ENCODE results near the gene LYG1. TPM values are rescaled to one million over a fixed set of nuclear protein-coding genes. Genes with fewer than 3 reads are reported as not detected.
A peak's percentile ranks its signal among the peaks of the same experiment; 100 is the strongest.

LYG1 gene
- total RNA-seq, 1 donor from 2014 or later = 3.3 TPM

GRCh38 chr2:99340669-99341236, 39.8 kb upstream of the LYG1 start:
- Mint-ChIP-seq H3K36me3 (ENCODE audit: insufficient read depth) (no peaks in the 10 kb centered on the region), H3K27ac (peak overlapping the region; percentile 29), H3K4me3 (ENCODE audit: low read depth) (no peak overlapping the region), H3K27me3 (no peaks in the 10 kb centered on the region), H3K4me1 (ENCODE audit: low read depth) (peaks cover 3% of the 10 kb centered on the region), H3K9me3 (ENCODE audit: low read depth) (no peaks in the 10 kb centered on the region)
- TF ChIP-seq CTCF (IDR thresholded peaks at IDR 0.05; ENCODE audit: unreplicated experiment) = no peak
- no peak for DNase-seq (ENCODE audit: low spot score, unreplicated experiment)

- no peak overlapping the region for H3K4me3 Mint-ChIP-seq (ENCODE audit: low read depth)
- no peak overlapping the region for H3K27ac Mint-ChIP-seq
- DNase-seq (ENCODE audit: low spot score, unreplicated experiment) = no peak
- no peaks in the 10 kb centered on the region for H3K9me3 Mint-ChIP-seq (ENCODE audit: low read depth)
- peaks cover 12% of the 10 kb centered on the region for H3K4me1 Mint-ChIP-seq (ENCODE audit: low read depth)
- no peaks in the 10 kb centered on the region for H3K27me3 Mint-ChIP-seq
- no peaks in the 10 kb centered on the region for H3K36me3 Mint-ChIP-seq (ENCODE audit: insufficient read depth)
- no peak for TF ChIP-seq CTCF (IDR thresholded peaks at IDR 0.05; ENCODE audit: unreplicated experiment)
These were observed 37.1 kb upstream of the LYG1 start for GRCh38 chr2:99338029-99338585.

DNA sequence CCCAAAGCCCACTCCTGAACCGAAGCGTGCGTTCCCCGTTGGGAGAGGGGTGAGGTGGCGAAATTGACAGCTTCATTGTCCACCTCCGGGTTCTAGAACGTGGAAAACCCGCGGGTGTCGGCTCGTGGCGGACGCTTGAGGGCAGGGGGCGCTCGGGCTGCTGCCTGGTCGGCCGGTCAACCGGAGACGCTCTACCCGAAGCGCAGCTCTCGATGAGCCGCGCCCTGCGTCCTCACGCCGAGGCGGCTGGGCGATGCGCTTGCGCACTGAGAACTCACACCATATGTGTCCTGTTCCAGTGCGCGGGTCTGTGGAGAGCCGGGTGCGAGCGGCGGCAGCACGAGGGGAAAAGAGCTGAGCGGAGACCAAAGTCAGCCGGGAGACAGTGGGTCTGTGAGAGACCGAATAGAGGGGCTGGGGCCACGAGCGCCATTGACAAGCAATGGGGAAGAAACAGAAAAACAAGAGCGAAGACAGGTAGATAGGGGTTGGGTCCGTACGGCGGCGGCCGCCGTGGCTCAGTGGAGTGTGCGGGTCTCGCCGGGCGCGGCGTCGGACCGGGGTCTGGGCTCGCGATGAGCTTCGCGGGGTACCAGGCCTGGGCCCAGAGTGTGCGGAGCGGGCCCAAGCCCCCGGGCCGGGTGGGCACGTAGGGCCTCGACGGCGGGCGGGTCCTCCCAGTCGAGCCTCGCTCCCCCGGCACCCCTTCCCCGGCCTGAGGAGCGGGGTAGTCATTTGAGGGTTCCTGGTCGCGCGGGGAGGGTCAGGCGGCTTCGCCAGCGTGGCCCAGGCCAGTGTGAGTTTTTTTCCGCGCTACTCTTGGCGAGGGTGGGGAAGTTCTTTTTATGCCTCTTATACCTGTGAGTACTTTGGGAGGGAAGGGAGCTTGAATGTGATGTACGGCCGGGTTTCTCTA, 36.4 kb upstream of the LYG1 start, which contains the start of gene EIF5B:
TSS of gene EIF5B (plus strand) at position 277 of the 916 bp plus-strand sequence. CDS start at position 443, 166 bp downstream.
- peak; percentile 91 for DNase-seq (ENCODE audit: low spot score, unreplicated experiment)
- peaks cover 3% of the 10 kb centered on the region for H3K36me3 Mint-ChIP-seq (ENCODE audit: insufficient read depth)
- H3K4me3 Mint-ChIP-seq (ENCODE audit: low read depth) = no peak within 1 kb of the TSS
- H3K27ac Mint-ChIP-seq = no peak within 1 kb of the TSS
- peaks cover 12% of the 10 kb centered on the region for H3K4me1 Mint-ChIP-seq (ENCODE audit: low read depth)
- H3K9me3 Mint-ChIP-seq (ENCODE audit: low read depth) = no peaks in the 10 kb centered on the region
- H3K27me3 Mint-ChIP-seq = no peaks in the 10 kb centered on the region
- peak; percentile 65 for TF ChIP-seq CTCF (IDR thresholded peaks at IDR 0.05; ENCODE audit: unreplicated experiment)

DNA sequence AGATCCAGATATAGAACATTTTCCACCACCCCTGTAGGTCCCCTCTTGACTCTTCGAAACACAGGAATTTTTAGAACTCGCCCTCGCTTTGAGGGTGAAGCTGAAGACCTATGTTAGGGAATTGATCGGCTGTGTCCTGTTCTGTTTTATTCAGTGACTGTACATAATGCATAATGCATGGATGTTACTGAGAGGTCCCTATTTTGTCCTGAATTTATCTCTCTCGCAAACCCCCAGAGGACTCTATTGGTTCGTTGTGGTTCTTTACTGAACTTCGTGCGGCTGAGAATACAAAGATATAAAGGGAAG, 35.8 kb upstream of the LYG1 start:
- H3K9me3 Mint-ChIP-seq (ENCODE audit: low read depth) = no peaks in the 10 kb centered on the region
- TF ChIP-seq CTCF (IDR thresholded peaks at IDR 0.05; ENCODE audit: unreplicated experiment) = no peak
- H3K27me3 Mint-ChIP-seq = no peaks in the 10 kb centered on the region
- no peak overlapping the region for H3K4me3 Mint-ChIP-seq (ENCODE audit: low read depth)
- H3K27ac Mint-ChIP-seq = no peak overlapping the region
- no peak for DNase-seq (ENCODE audit: low spot score, unreplicated experiment)
- peaks cover 11% of the 10 kb centered on the region for H3K4me1 Mint-ChIP-seq (ENCODE audit: low read depth)
- H3K36me3 Mint-ChIP-seq (ENCODE audit: insufficient read depth) = peaks cover 3% of the 10 kb centered on the region

GRCh38 chr2:99335911-99336803, 35.2 kb upstream of the LYG1 start, which contains the start of gene TXNDC9:
TXNDC9 (minus strand) TSS chr2:99336333; CDS start chr2:99333210, 3,123 bp downstream.
- H3K9me3 Mint-ChIP-seq (ENCODE audit: low read depth) = no peaks in the 10 kb centered on the region
- TF ChIP-seq CTCF (IDR thresholded peaks at IDR 0.05; ENCODE audit: unreplicated experiment) = no peak
- peak; percentile 97 for DNase-seq (ENCODE audit: low spot score, unreplicated experiment)
- H3K4me3 Mint-ChIP-seq (ENCODE audit: low read depth) = no peak within 1 kb of the TSS
- no peak within 1 kb of the TSS for H3K27ac Mint-ChIP-seq
- peaks cover 9% of the 10 kb centered on the region for H3K4me1 Mint-ChIP-seq (ENCODE audit: low read depth)
- no peaks in the 10 kb centered on the region for H3K27me3 Mint-ChIP-seq
- peaks cover 3% of the 10 kb centered on the region for H3K36me3 Mint-ChIP-seq (ENCODE audit: insufficient read depth)

Measured in progenitor cell of endocrine pancreas (in vitro differentiated cells).